ENCODE results near the gene TAOK1.

DNA sequence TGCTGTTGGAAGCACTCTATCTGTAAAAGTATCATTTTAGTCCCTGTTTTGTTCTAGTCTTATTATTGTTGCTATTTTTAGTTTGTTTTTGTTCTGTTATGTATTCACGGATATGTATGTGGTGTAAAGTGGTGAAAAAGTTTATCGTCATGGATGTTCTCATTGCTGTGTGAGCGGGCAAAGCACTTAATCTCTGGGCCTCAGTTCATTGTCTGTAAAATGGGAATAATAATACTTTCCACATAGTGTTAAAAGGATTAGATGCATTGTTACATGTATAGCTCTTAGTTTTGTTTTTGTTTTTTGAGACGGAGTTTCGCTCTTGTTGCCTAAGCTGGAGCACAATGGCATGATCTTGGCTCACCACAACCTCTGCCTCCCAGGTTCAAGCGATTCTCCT lies 19.8 kb downstream of the TAOK1 start:
- TF ChIP-seq POLR2A (IDR thresholded peaks at IDR 0.05): no peak
- TF ChIP-seq, protein P1, sequence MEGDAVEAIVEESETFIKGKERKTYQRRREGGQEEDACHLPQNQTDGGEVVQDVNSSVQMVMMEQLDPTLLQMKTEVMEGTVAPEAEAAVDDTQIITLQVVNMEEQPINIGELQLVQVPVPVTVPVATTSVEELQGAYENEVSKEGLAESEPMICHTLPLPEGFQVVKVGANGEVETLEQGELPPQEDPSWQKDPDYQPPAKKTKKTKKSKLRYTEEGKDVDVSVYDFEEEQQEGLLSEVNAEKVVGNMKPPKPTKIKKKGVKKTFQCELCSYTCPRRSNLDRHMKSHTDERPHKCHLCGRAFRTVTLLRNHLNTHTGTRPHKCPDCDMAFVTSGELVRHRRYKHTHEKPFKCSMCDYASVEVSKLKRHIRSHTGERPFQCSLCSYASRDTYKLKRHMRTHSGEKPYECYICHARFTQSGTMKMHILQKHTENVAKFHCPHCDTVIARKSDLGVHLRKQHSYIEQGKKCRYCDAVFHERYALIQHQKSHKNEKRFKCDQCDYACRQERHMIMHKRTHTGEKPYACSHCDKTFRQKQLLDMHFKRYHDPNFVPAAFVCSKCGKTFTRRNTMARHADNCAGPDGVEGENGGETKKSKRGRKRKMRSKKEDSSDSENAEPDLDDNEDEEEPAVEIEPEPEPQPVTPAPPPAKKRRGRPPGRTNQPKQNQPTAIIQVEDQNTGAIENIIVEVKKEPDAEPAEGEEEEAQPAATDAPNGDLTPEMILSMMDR (IDR thresholded peaks at IDR 0.05): no peak
